Lower leg skin (tissue), 4 donors: ENCODE data around the gene NOS3. TPM values are rescaled to one million over a fixed set of nuclear protein-coding genes. Genes with fewer than 3 reads are reported as not detected.

Experiments
- DNase-seq, 2 donors: peaks; one replicate each; pipeline ENCODE4 v3.0.0-alpha.2; 2019; ENCODE audit warnings: low spot score in 2 of 2
- H3K4me3 ChIP-seq: fragments of 200-600 bp; sonication (generic); 2 replicates; pipeline ENCODE4 v1.5.1; 2017; ENCODE audit warnings: mild to moderate bottlenecking, low read depth; ENCODE audit not compliant: poor library complexity, severe bottlenecking
- POLR2A ChIP-seq, 2 donors: fragments of 450-650 bp; IDR thresholded peaks; one replicate each; pipeline ENCODE4 v1.6.1; 2016 to 2017; ENCODE audit warnings: antibody characterized with exemption in 2 of 2, mild to moderate bottlenecking in 1 of 2, moderate library complexity in 1 of 2
- WGBS, 2 donors: methylation state at CpG; one replicate each; pipeline ENCODE4 v1.1.5; 2018; 5-methylcytosine and 5-hydroxymethylcytosine counted together
- intact Hi-C: fragments of 100-400 bp; cut with DNase I; formaldehyde crosslinking; loops from one replicate; pipeline ENCODE4 v1.15.0; 2023; ENCODE audit warnings: low total_unique reads
- total RNA-seq, 4 donors: library from RNA; depleted of rRNA; stranded (reverse); fragments of >200 nt; gene quantifications; one replicate each; pipeline ENCODE4 v1.1.0, GENCODE V29; 2016
- TF ChIP-seq, protein P1 (sequence below), 3 donors: fragments of 450-650 bp; IDR thresholded peaks; one replicate each; pipeline ENCODE4 v1.5.1; 2016; ENCODE audit warnings: antibody characterized with exemption in 3 of 3, mild to moderate bottlenecking in 3 of 3, moderate library complexity in 2 of 3

NOS3 gene
- total RNA-seq, 4 donors from 2014 or later, result 4.0 to 8.9 (median 5.8) TPM

DNA sequence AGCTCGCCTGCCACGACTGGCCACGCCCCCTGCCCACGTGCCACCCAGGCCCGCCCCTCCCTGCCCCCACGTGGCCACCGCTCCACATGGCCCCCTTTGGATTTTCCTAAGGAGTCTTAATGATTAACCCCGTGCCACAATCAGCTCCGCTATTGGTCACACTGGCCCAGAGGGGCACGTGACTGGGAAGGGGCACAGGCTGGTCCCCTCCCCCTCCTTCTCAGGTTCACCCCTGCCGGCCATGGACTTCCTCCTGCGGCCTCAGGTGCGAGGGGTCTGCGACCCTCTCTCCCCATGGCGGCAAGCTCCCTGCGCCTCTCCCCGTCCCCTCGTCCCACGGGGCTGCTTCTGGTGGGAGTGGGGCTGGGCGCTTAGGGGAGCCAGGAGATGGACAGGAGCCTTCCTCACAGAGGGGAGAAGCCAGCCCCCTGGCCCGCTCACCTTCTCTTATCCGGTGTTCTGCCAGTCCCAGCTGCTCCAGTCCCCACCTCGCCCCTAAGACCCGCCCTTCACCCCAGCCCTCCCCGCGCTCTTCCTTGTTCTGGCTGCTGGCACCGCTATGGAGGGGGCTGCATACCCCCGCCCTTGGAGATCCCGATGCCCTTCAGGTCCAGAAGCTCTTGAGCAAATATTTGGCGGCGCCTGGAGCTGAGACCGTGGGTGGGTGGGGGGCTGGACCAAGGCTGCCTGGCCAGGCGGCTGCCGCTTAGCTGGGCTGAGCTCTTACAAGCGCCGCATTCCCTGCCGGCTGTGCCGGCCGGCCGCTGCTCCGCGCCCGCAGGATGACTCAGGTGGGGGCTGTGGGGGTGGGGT, 71.8 kb downstream of the NOS3 start:
- no peak for DNase-seq
- no peak overlapping the region for H3K4me3 ChIP-seq
- WGBS, 2 donors, result 52 to 59% methylated on average over 30 to 38 of the region's 43 CpGs
- intact Hi-C loops, result no loop called here
- no peak for TF ChIP-seq POLR2A (IDR thresholded peaks at IDR 0.05)
- TF ChIP-seq, protein P1, sequence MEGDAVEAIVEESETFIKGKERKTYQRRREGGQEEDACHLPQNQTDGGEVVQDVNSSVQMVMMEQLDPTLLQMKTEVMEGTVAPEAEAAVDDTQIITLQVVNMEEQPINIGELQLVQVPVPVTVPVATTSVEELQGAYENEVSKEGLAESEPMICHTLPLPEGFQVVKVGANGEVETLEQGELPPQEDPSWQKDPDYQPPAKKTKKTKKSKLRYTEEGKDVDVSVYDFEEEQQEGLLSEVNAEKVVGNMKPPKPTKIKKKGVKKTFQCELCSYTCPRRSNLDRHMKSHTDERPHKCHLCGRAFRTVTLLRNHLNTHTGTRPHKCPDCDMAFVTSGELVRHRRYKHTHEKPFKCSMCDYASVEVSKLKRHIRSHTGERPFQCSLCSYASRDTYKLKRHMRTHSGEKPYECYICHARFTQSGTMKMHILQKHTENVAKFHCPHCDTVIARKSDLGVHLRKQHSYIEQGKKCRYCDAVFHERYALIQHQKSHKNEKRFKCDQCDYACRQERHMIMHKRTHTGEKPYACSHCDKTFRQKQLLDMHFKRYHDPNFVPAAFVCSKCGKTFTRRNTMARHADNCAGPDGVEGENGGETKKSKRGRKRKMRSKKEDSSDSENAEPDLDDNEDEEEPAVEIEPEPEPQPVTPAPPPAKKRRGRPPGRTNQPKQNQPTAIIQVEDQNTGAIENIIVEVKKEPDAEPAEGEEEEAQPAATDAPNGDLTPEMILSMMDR (IDR thresholded peaks at IDR 0.05), result no peak

DNA sequence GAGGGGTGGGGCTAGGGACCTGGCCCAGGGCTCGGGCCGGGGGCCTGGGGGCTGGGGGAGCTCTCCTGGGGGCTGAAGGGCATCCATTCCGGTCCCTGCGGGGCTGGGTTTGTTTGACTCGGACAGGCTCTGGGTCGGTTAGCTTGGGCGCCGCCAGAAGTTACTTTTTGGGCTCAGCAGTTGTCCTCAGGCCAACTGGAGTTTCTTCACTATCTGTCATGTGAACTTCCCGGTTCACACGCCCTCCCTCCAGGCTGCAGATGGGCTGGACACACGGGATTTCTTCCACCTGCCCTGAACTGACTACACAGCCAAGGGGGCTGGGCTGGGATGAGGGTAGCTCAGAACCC, 72.4 kb downstream of the NOS3 start:
- 28 to 49% methylated on average over 11 of the region's 11 CpGs for WGBS, 2 donors
- no peak for DNase-seq
- no peak overlapping the region for H3K4me3 ChIP-seq
- intact Hi-C loops, result no loop called here
- TF ChIP-seq POLR2A (IDR thresholded peaks at IDR 0.05), result no peak
- TF ChIP-seq, protein P1 (IDR thresholded peaks at IDR 0.05), result no peak

Other genes with a start within 250 kb of the NOS3 start
- 10 to 100 TPM in 1 of 4 donors, 1 to 10 TPM in 3; 2.5 to 16.6 (median 6.1) TPM for gene TMEM176B, start 190.7 kb upstream of the NOS3 start, total RNA-seq
- gene TMEM176A, start 190.2 kb upstream of the NOS3 start, total RNA-seq, result 10 to 100 TPM in 2 of 4 donors, 1 to 10 TPM in 2; 4.8 to 10.2 (median 9.5) TPM
- gene AOC1, start 138.5 kb upstream of the NOS3 start, total RNA-seq, result 1 to 10 TPM; 1.2 to 6.7 (median 3.5) TPM
- 1 to 10 TPM in 1 of 4 donors, under 1 TPM in 3; 0.15 to 1.1 (median 0.36) TPM for gene KCNH2, start 12.7 kb upstream of the NOS3 start, total RNA-seq
- gene ATG9B, start 33.5 kb downstream of the NOS3 start, total RNA-seq, result 100 to 1,000 TPM in 1 of 4 donors, 10 to 100 TPM in 3; 47.6 to 125 (median 59.8) TPM
- 10 to 100 TPM; 22.9 to 35.2 (median 27.6) TPM for gene ABCB8, start 37.4 kb downstream of the NOS3 start, total RNA-seq
- 1 to 10 TPM; 2.3 to 2.9 (median 2.5) TPM for gene ASIC3, start 57.5 kb downstream of the NOS3 start, total RNA-seq
- gene CDK5, start 66.9 kb downstream of the NOS3 start, total RNA-seq, result 10 to 100 TPM in 1 of 4 donors, 1 to 10 TPM in 3; 3.9 to 13.7 (median 7.2) TPM
- 10 to 100 TPM; 56.3 to 83.5 (median 67.7) TPM for gene SLC4A2, start 68.6 kb downstream of the NOS3 start, total RNA-seq
- 10 to 100 TPM; 47.4 to 80.7 (median 69.0) TPM for gene FASTK, start 89.8 kb downstream of the NOS3 start, total RNA-seq
- gene TMUB1, start 92.5 kb downstream of the NOS3 start, total RNA-seq, result 10 to 100 TPM; 58.5 to 61.7 (median 60.4) TPM
- 100 to 1,000 TPM in 3 of 4 donors, 10 to 100 TPM in 1; 81.2 to 132 (median 102) TPM for gene AGAP3, start 95.5 kb downstream of the NOS3 start, total RNA-seq
- 1 to 10 TPM in 1 of 4 donors, not detected in 3; 2.4 TPM for gene GBX1, start 176.7 kb downstream of the NOS3 start, total RNA-seq
- gene ASB10, start 196.2 kb downstream of the NOS3 start, total RNA-seq, result not detected
- gene H2BK1, start 219.5 kb downstream of the NOS3 start, total RNA-seq, result not detected
- gene ABCF2, start 236.2 kb downstream of the NOS3 start, total RNA-seq, result 100 to 1,000 TPM in 1 of 4 donors, 10 to 100 TPM in 3; 16.4 to 267 (median 29.1) TPM
- 10 to 100 TPM; 15.4 to 32.2 (median 26.7) TPM for gene CHPF2, start 241.5 kb downstream of the NOS3 start, total RNA-seq